ENCODE results near the gene ZSCAN20.

- TF ChIP-seq, protein P1, sequence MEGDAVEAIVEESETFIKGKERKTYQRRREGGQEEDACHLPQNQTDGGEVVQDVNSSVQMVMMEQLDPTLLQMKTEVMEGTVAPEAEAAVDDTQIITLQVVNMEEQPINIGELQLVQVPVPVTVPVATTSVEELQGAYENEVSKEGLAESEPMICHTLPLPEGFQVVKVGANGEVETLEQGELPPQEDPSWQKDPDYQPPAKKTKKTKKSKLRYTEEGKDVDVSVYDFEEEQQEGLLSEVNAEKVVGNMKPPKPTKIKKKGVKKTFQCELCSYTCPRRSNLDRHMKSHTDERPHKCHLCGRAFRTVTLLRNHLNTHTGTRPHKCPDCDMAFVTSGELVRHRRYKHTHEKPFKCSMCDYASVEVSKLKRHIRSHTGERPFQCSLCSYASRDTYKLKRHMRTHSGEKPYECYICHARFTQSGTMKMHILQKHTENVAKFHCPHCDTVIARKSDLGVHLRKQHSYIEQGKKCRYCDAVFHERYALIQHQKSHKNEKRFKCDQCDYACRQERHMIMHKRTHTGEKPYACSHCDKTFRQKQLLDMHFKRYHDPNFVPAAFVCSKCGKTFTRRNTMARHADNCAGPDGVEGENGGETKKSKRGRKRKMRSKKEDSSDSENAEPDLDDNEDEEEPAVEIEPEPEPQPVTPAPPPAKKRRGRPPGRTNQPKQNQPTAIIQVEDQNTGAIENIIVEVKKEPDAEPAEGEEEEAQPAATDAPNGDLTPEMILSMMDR (IDR thresholded peaks at IDR 0.05; ENCODE audit: insufficient read depth, low read depth, low read length), result peak; percentile 90
- TF ChIP-seq EZH2 (IDR thresholded peaks at IDR 0.05; ENCODE audit: insufficient read depth, low read length), result no peak
Measured at GRCh38 chr1:33470495-33471012, 1.9 kb upstream of the ZSCAN20 start.

Measured in astrocyte (in vitro differentiated cells and primary cell).